ENCODE data around the gene ZBTB16.

ZBTB16 gene

DNA sequence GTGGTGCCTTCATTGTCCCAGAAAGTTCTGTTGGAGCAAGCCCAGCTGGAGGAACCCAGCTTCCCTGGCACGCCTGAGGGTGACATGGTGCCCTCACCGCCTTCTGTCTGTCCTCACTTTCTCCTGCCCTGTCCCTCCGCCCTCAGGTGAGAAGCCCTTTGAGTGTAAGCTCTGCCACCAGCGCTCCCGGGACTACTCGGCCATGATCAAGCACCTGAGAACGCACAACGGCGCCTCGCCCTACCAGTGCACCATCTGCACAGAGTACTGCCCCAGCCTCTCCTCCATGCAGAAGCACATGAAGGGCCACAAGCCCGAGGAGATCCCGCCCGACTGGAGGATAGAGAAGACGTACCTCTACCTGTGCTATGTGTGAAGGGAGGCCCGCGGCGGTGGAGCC, 190.7 kb downstream of the ZBTB16 start:
- no peak for FAIRE-seq

DNA sequence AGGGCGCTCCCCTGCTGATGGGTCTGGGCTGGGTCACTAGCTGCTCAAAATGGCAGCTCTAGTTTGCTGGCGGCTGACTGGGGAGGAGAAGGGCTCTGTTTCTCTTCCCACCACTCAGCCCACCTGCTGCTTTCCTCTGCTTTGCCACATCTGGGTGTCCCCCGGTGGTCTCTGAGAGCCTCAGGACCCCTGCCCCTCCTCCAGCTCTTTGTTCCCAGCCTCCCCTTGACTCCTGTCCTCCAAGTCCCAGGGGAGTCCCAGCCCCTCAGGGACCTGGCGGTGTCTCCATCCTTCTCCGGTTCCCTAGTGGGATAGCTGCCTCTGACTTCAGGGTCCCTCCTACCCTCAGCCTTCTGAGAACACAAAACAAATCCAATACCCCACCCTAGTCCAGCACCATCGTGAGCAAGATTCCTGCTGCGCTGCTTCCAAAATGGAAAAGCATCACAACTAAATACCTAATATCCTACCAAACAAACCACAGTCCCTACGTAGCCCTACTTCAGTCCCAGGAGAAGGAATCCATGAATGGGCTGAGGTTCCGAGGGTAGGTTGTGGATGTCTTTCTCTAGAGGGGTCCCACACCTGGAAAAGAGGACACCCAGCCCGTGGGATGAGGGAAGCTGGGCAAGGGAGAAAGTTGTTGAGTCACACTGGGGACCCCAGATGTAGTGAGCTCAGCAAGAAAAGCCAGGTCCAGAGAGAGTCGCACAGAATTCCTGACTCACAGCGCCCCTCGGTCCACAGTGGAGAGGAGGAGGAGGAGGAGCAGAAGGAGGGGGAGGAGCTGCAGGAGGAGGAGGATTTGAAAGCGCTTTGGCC, 191.7 kb downstream of the ZBTB16 start:
- no peak for FAIRE-seq

DNA sequence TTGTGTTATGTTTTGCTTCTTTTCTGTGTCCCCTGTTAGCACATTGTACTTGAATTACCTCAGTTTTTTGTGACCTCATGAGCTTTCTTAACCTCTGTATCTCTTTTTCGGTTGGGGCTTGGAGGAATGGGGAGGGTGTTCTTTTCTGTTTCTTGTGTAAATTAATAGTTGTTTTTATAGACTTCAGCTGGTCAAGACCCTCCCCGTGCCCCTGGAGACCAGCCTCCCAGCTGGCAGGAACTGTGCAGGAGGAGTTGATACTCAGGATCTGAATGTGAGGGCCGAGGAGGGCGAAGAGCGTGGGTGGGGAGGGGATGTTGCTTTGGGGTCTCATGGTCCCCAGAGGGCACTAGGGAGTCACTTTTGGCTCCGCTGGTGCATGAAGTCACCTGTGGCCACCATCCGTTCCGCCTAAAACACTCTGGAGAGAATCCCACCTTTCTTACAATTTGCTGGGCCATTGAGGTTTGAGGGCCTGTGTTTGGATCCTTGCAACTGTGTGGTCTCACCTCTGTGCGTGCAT, 192.4 kb downstream of the ZBTB16 start:
- no peak for FAIRE-seq

- FAIRE-seq = no peak
These were observed 193.3 kb downstream of the ZBTB16 start for GRCh38 chr11:114252767-114253166.

DNA sequence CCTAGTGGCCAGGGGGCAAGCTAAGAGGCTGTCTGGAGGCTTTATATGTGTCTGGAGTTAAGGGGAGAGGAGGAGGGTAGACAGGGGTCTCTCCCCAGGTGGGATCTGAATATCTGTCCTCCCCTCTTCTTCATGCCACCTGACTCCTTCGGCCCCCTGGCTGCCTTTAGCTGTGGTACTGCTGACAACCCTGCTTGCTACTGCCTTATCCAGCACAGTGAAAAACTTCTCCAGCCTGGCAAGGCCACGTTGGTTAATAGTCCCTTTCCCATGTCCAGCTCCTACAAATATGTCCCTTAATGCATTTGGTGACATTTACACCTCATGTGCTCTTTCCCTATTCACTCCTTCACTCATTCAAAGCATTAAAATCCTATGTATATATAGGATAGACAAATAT, 194.3 kb downstream of the ZBTB16 start:
- no peak for FAIRE-seq

DNA sequence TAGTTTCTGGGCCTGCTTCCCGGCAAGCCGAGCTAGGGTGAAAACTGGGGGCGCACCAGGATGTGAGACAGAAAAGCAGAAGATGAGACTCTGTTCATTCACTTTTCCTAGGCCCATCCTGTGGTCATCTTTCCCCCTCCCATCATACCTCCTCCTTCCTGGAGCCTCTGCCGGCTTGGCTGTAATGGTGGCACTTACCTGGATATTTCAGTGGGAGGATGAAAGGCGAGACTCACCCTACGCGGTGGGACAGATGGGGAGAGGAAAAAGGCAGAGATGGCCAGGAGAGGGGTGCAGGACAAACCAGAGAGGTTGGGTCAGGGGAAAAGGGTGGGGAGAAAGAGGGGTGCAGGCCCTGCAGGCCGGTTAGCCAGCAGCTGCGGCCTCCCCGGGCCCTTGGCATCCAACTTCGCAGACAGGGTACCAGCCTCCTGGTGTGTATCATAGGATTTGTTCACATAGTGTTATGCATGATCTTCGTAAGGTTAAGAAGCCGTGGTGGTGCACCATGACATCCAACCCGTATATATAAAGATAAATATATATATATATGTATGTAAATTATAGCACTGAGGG, 195.1 kb downstream of the ZBTB16 start:
- FAIRE-seq = no peak

- FAIRE-seq = no peak
These were observed 195.8 kb downstream of the ZBTB16 start for GRCh38 chr11:114255289-114255688.

DNA sequence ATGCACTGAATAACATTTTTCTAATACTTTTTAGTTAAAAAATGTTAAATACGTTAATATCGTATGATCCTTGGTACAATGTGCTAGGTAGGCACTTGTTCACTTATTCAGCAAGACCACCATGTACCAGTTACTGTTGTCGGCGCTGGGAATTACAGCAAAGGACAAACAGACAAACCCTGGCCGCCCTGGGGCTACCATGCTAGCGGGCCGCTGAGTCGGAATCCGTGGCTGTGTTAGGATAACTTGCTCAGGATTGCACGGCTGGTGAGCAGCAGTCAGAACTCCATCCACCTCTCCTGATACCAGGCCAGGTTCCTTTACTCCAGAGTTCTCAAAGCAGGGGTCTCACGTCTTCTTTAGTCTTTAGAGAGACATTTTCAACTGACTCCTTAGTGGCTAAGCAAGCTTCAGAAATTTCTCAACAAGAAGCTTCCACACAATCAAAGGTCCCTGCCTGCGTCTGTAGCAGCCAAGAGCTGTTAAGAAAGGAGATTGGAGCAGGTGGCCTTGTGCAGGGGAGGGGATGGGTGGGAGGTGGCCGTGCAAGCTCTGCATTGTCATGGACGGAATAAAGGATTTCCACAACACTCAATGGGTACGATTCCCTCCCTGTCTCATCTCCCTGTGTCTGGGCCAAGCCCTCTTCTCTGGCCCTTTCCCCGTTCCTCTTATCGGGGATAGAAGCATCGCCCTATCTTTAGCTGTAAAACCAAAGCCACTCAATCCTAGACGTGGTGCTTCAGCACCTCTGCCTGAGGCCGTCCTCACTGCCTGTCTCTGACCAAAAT, 196.9 kb downstream of the ZBTB16 start:
- FAIRE-seq = no peak

- no peak for FAIRE-seq
These were observed 197.4 kb downstream of the ZBTB16 start for GRCh38 chr11:114256967-114257286.

DNA sequence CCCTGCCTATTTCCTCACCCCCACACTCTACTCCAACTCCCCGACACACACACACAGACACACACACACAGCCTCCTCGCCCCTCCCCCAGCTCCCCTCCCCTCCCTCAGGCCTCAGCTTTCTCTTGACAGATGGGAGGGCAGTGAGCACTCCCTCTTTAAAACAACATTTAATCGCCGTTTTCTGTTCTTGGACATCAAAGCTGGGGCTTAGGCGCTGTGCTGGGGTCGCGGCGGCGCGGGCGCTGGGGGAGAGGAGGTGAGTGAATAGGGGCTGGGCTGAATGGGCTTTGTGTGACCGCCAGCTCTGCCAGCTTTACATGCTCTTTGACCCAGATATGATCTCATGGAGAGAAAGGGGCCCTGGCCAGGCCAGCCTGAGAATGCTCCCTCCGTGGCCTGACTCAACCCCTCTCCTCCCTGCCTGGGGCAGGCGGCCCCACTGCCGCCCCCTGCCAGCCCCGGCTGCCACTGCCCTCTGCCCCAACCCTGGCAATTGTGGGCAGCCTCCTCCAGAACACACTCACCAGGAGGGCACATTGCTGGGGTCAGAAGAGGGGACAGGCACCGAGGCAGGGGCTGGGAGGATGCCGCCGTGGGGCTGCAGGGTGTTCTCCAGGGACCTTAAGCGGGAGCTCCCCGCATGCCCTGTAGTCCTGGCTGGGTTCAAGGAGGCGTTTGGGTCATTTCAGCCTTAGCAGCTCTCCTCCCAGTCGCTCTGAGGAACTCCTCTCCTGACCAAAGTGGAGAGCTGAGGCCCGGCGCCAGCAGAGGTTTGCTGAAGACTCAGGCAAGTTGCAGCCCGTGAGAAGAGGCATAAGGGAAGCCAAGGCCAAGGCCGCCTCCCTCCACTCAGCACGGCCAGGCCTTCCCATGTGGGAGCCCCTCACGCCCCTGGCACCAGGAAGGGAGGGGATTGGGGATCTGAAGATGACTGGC, 198.4 kb downstream of the ZBTB16 start:
- FAIRE-seq = no peak

GRCh38 chr11:114258696-114259095, 199.2 kb downstream of the ZBTB16 start:
- no peak for FAIRE-seq

GRCh38 chr11:114259124-114259526, 199.6 kb downstream of the ZBTB16 start:
- no peak for FAIRE-seq

DNA sequence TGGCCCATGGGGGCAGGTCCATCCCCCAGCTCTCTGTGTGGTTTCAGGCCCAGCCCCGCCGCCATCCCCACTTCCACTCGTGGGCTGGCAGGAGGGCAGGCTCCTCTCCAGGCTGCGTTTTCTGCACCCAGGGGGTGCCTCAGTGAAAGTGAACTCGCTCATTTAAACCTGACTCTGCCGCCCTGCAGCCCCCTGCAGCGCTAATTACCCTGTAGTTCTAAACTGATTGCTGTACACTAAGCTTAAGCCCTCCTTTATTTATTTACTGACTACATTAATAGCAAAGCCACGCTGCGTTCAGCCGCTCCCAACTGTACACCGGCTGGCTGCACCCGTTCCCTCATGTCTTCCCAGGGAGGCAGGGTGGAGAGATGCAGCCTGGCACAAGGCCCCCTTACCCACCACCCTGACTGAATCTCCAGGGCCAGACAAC, 200.1 kb downstream of the ZBTB16 start:
- no peak for FAIRE-seq

- no peak for FAIRE-seq
These were observed 200.6 kb downstream of the ZBTB16 start for GRCh38 chr11:114260077-114260476.

DNA sequence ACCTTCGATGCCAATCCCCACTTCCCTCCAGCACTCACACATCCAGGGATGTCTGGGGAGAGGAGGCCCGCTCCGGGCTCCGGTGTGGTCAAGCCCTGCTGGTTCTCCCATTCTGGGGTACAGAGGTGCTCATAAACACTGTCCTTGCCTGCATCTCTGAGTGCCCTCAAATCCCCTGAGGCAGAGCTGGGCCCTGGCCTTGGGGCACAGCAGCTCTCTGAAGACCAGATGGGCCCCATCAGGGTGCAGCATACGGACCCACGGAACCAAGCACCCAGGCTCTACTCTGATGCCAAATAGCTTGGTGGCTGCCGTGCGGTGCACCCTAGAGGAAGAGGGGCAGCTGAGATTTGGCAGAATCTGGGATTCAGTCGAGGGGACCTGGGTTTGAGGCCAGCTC, 201.0 kb downstream of the ZBTB16 start:
- FAIRE-seq = no peak

DNA sequence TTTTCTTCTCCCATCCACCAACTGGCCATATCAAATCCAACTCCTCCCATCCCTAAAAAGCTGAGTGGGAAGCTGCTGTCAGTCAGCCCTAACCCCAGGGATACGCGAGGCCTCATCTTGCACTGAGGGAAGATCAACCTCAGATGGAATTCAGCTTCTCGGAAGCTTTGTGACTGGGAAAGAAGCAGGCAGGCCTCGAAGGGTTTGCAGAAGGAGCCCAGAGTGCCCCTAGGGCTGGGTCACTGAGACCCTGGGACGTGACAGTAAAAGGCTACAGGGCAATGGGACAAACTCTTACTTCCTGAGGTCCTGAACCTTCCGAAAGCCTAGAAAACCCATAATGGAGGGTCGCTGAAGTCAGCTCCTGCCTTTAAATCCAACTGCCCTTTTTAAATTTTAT, 202.3 kb downstream of the ZBTB16 start:
- FAIRE-seq = no peak

DNA sequence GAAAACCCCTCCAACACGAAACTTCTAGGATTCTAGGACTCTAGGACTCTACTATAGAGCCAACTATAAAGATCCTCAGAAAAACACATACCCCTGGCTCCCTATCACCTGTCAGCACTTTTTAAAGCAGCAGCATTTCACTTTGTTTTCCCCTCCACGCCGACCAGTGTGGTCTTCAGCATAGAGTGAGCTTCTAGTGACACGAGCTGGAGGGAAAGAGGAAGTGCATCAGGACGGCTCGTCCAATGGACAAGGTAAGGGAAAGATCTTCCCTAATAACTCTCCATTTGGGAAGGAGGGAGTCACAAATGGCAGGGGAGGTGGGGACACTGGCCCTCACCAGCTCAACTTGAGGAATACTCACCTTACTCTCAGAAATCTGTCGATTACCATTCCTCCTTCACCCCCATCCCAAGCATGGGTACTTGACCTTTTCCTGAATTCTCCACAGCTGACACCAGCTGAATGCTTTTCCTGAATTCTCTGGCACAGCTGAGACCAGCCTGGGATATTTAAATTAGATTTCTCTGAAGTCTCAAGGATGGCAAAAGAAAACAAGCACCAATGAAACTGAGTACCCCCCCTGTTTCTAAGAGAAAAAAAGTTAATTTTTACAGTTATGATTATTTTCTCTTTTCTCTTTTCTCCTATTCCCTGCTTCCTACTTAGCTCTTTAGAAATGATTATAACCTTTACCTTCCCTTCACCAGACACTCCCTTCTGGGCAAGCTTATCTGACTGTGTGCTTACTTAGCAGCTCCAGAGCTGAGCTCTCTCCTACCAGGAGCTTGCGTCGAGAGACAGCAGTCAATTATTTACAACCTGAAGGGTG, 203.4 kb downstream of the ZBTB16 start:
- FAIRE-seq = no peak

GRCh38 chr11:114263513-114264170, 204.1 kb downstream of the ZBTB16 start:
- no peak for FAIRE-seq

DNA sequence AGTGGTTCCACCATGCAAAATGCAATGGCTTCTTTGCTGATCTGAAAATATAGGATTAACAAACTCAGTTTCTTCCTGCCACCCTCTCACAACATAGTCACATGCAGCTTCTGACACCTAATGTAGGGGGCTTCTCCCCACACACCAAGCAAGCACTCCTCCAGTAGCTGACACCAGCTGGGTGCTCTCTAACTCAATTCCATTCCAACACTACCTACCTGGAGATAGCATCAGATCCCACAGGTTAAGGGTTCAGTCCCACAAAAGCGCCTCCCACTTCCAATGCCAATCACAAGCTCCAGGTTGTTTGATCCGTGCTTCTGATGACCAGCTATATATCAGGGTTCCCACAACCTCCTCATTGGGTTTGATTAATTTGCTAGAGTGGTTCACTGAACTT, 204.9 kb downstream of the ZBTB16 start:
- no peak for FAIRE-seq

GRCh38 chr11:114265122-114265878, 205.8 kb downstream of the ZBTB16 start:
- FAIRE-seq = no peak

Data from islet of Langerhans (tissue), 1 donor.